NCI-H69 (cell line): ENCODE results near the gene GPR32.
"Not testable (repeated sequence)": the region's sequence is repeated elsewhere in the genome, so short reads cannot be mapped to it uniquely, and the experiment has no call there.

ENCODE experiments used
- DNase-seq: peaks from one replicate; lab custom pipeline; 2025; lab: John Stamatoyannopoulos, UW

The GPR32 gene, protein sequence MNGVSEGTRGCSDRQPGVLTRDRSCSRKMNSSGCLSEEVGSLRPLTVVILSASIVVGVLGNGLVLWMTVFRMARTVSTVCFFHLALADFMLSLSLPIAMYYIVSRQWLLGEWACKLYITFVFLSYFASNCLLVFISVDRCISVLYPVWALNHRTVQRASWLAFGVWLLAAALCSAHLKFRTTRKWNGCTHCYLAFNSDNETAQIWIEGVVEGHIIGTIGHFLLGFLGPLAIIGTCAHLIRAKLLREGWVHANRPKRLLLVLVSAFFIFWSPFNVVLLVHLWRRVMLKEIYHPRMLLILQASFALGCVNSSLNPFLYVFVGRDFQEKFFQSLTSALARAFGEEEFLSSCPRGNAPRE

DNA sequence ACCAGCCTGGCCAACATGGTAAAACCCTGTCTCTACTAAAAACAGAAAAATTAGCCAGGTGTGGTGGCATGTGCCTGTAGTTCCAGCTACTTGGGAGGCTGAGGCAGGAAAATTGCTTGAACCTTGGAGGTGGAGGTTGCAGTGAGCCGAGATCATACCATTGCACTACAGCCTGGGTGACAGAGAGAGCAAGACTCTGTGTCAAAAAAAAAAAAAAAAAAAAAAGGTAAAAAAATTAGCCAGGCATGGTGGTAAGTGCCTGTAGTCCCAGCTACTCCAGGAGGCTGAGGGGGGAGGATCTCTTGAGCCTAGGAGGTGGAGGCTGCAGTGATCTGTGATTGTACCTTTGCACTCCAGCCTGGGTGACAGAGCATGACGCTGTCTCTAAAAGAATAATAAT, at the start of gene GPR32:
Gene GPR32 (plus strand): TSS at position 301 of the 400 bp plus-strand sequence. CDS start 137 bp downstream, outside the sequence.
- not testable (repeated sequence) for DNase-seq

DNA sequence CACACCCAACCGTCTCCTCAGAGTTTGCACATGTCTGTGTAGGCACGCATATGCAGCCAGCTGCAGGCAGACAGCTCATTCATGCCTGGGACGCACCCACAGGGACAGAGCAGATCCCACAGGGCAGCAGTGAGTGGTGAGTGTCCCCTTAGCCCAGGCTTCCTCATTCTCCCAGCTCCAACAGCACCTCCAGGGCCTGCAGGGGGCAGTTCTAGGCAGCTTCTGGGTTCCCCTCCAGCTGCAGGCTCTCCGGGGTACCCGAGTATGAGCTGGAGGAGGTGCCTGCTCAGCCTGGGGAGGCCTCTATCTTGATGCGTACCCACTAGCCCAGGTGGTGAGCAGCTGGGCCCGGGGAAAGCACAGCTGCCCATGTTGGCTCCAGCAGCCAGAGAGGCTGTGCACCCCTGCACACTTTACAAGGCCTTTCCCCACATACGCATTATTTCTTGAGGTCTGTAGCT, 49.3 kb upstream of the GPR32 start:
- no peak for DNase-seq

DNA sequence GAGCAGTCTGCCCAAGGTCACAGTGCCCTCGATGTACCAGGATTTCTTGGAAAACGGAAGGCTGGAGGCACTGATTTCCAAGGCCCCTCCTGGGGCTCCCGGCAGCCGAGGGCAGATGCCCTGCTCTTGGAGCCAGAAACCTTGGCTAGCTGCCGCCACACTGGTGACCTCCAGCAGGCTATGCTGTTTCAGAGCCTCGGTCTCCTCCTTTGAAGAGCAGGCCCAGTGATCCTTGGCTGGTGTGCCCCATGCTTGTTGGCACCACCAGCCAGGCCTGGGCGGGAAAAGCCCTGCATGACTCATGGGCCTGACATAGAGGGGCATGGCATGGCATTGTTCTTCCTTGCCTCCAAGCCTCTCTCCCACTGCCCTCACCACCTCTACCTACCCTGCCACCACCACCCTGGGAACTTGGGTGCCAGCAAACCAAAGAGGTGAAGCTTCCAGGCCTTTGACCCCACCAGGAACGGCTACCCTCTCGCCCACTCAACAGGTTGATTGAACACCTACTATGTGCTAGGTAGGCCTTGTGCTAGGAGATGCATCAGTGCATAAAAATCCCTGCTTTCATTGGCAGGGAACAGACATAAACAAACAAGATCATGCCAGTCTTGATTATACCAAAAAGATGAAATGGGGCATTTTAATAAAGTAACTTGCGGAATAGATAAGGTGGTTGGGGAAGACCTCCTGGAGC, 48.7 kb upstream of the GPR32 start:
- no peak for DNase-seq

DNA sequence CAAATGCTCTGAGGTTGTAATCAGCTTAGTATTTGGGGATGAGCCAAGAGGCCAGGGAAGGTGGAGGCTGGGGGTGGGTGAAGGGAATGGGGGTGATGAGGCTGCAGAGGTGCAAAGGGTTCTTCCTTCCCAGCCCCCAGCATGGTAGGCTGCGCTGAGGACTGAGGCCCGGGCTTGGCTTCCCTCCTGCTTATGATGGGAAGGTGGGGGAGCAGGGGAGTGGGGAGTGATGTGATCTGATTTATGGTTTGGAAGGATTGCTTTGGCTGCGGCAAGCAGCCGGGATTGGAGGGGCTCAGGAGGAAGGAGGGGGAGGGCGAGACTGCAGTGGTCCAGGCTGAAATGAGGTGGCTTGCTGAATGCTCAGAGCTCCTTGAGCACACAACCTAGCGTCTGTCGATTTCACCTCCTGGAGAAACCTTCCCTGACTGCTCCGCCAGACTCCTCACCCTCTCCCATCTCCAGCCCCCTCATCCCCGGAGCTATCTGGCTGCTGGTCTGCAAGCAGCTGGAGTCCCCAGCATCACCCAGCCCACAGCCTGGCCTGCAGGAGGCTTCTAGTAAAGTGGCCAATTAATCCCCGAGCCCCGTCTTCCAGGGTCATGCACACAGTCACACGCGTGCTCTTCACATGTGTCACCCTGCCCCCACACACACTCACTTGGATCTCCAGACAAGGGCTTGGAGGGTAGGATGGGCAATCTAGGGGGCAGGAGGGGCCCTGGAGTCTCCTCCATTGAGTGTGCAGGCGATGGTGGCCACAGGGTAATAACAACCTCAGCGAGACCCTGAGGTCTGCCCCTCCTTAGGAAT, 47.9 kb upstream of the GPR32 start:
- DNase-seq, result no peak

DNA sequence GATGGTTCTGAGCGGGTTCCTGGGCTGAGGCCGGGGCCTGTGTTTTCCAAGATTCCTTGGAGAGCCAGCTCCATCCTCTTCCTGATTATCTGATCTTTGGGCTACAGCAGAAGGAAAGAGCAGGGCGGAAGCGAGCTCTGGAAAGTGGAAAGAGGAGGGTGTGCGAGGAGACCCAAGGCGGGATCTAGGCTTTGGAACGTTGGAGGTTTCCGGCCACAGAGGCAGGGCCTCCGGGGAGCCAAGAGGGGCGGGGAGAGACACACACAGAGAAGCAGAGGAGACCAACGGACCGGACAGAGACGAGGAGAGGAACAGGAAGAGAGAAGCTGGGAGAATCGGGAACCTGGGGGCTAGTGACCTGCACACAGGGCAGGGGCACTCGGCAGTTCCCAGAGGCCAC, 47.2 kb upstream of the GPR32 start, which contains the start of gene CLEC11A:
Gene CLEC11A (plus strand): TSS at position 296 of the 400 bp plus-strand sequence. CDS start 162 bp downstream, outside the sequence.
- DNase-seq, result no peak

DNA sequence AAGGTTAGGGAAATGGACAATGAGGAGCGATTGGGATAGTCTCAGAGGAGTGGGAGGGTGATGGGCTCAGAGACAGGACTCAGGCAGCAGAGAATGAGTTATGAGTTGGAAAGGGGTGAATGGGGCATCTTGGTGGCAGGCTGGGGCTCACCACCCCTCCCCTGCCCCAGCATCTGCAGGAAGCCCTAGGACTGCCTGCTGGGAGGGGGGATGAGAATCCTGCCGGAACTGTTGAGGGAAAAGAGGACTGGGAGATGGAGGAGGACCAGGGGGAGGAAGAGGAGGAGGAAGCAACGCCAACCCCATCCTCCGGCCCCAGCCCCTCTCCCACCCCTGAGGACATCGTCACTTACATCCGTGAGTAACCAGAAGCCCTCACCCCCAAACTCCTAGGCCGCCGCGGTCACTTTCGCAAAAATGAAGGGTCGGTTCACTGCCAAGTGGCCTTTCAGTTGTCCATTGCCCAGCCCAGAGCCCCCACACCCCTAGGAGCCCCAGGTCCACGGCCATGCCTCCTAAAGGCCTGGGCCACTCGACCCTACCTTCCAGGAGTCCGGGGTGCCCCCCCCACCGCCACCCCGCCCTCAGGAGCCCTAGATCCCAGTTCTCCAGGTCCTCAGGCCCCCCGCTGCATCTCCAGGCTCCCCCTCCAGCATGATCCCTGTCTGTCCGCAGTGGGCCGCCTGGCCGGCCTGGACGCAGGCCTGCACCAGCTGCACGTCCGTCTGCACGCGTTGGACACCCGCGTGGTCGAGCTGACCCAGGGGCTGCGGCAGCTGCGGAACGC, 46.3 kb upstream of the GPR32 start:
- DNase-seq, result no peak

DNA sequence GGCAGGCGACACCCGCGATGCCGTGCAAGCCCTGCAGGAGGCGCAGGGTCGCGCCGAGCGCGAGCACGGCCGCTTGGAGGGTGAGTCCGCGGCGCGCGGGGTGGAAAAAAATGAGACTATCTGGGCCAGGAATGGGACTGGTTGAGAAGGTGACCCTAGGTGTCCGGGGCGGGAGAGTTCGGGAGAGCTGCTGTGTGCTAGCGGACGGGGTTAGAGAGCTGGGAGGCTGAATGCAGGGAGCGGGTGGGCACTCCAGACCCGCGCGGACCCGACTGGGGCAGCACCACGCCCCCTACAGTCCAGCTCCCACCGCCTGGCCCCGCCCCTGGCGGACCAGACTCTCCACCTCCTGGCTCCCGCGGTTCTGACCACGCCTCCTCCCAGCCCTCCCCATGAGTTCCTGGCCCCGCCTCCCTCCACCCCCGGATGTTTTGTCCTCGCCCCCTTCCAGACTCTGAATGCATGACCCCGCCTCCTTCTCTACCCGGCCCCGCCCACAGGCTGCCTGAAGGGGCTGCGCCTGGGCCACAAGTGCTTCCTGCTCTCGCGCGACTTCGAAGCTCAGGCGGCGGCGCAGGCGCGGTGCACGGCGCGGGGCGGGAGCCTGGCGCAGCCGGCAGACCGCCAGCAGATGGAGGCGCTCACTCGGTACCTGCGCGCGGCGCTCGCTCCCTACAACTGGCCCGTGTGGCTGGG, 45.6 kb upstream of the GPR32 start:
- DNase-seq, result peak; percentile 95

DNA sequence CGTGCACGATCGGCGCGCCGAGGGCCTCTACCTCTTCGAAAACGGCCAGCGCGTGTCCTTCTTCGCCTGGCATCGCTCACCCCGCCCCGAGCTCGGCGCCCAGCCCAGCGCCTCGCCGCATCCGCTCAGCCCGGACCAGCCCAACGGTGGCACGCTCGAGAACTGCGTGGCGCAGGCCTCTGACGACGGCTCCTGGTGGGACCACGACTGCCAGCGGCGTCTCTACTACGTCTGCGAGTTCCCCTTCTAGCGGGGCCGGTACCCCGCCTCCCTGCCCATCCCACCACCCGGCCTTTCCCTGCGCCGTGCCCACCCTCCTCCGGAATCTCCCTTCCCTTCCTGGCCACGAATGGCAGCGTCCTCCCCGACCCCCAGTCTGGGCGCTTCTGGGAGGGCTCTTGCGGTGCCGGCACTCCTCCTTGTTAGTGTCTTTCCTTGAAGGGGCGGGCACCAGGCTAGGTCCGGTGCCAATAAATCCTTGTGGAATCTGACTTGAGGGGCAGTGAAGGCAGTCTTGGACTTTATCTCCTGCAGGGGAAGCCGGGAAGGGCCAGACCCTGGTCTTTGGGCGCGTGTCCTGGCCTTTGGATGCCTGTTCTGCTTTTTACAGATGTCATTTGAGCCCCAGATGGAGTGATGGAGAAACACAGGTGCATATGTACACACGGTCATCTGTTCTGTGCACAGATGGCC, 44.9 kb upstream of the GPR32 start:
- DNase-seq, result no peak

DNA sequence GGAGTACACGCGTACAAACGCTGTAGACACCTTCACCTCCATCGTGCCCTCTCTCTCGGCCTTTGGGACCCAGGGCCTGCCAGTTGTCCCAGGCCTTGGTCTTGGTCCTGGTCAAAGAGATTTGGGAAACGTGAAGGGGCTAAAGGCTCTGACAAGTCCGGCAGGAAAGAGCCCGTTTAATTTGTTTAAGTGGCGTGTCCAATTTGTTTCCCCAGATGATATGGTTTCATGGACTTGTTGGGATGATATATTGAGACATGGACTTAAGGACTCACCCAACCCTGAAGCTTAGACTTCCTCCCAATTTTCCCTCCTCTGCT, 44.4 kb upstream of the GPR32 start:
- DNase-seq, result no peak

DNA sequence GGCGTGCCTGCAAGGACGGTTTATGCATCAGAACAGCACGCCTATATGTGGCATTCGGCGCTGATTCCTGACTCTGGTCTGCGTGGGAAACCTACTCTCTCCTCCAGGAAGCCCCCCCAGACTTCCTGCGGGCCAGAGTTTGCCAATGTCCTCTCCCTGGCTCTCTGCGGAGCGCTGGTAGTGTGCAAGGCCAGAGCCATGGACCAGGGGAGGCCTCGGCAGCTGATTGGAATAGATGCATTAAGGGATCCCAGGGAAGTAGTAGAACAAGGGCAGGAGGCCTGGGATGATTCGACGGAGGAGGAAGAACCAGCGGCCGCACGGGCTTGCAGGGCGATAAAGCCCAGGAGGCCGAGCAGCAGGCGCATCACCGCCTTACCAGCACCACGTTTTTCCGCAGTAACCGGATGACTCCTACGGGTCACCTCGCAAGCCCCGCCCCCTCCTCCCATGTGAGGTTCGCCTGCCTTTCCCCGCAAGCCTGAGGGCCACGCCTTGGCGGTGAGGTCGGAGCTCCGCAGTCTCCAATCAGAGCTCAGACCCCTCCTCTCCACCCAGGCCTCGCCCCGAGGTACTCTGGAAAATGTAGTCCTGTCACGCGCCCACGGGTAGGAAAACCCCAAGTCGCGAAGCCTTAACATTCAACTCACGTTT, 42.1 kb upstream of the GPR32 start:
- peak; percentile 27 for DNase-seq

DNA sequence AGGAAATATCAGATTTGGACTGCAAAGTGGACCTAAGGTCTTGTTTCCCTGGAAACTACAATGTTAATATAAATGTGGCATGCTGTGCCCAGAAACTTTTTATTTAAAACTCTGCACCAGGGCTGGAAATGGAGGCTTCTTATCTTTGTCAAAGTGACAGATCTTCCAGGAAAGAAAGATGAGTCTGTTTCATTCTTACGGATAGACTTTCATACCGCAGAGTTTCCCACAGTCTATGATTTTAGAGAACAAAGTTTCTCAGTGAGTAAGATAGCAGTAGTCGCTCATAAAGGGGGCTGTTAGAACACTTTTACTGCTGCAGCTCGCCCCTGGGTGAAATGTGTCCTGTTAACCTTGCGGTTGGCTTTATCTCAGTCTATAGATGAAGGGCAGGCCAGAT, 40.4 kb upstream of the GPR32 start:
- DNase-seq, result no peak

DNA sequence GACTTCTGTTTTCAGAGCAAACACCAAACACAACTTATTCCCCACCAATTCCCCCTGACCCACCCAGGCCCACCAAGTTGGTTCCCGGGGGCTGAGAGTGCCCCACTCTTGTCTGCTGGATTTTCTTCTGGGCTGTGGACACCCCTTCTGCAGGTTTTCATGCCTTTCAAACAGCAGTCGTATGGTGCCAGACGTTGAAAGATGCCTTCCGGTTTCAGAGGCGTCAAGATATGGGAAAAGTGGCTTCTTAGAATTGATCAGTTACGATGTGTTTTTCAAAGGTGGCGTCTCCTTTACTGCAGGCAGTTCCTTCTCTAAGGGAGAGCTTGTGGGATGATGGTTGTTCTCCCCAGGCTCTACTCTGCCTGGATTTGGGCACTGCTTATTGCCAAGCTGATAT, 34.4 kb upstream of the GPR32 start:
- no peak for DNase-seq

DNA sequence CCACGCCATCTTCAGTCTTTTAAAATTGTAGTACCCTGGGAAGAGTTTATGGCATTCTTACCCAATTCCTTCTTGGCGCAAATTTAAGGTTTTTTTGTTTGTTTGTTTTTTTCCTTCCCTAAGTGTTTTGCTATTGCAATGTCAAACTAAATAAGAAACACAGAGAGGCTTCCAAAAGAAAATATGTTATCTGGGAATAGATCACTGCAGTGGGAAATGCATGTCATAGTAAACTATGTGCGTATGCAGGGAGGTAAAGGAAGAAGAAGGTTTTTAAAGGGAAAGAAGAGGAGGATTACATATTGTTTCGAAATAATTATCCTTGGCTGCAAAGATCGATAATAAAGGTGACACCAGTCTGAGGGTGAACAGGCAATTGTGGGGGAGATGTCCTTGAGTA, 33.9 kb upstream of the GPR32 start:
- no peak for DNase-seq

DNA sequence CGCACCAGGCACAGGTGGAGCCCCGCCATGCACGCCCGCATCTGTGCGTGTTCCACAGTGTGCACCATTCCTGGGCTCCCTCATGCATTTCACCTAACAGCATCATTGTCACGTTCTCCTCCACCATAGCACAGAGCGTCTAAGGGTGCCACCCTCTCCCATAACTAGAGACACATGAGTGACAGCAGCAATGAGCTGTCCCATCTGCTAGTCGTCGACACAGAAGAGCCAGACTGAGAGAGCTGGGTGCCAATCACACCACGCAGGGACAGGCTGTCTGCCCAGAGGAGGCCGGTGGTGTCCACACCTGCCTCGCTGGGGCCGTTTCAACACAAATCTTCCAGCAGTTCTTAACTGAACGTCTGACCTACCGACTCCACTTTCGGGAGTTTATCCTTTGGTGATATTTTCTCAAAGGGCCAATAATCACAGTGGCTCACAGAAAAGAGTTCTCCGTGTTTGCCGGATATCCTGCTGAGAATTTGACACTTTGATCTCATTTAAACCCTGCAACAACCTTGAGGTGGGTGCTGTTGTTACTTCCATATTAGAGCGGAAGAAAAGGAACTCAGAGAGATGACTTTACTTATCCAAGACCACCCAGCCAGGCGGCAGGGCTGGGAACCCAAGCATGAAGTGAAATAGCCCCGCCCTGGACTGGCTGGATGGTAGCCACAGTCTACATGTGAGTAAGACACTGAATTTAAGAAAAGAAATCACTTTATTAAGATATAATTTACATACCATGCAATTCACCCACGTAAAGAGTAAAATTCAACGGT, 30.9 kb upstream of the GPR32 start:
- no peak for DNase-seq

DNA sequence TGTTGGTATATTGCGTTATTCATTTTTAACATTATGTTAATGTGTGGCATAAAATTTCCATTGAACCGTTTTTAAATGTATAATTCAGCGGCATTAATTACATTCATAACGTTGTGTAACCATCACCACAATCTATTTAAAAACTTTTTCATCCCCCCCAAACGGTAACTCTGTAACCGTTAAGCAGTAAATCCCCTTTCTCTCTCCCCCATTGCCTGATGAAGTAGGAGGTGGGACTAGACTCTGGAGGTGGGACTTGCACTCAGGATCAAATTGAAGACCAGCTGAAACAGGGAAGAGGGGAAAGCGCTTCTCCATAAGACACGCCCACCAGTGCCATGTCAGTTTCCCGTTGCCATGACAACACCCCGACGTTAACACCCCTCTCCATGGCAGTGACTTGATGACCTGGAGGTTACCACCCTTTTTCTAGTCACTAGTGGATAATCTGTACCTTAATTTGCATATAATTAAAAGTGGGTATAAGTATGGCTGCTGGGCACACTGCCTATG, 30.3 kb upstream of the GPR32 start:
- DNase-seq, result no peak

DNA sequence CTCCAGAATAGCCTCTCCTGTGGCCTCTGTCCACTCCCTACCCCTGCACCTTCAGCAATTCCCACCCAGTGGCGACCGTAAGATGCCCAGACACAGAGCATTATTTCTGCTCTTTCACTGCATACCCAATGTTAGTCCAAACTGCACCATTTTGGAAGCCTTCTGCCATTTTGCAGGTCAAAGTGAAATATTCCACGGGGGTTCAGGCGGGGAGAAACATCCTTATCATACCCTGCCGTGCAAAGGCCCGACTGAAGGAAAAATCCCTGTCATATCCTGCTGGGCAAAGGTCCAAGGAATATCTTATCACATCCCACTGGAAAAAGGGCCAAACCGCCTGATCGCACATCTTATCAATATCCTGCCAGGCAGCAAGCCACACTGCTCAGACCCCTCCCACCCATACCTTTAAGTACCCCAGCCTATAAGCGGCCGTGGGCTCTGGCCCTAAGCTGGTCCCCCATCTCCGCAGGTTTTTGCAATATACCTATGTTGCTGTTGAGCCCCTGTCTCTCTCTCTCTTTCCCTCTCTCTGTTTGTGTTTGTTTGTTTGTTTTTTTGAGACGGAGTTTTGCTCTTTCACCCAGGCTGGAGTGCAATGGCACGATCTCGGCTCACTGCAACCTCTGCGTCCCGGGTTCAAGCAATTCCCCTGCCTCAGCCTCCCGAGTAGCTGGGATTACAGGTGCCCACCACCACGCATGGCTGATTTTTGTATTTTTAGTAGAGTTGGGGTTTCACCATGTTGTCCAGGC, 28.9 kb upstream of the GPR32 start:
- DNase-seq, result no peak

DNA sequence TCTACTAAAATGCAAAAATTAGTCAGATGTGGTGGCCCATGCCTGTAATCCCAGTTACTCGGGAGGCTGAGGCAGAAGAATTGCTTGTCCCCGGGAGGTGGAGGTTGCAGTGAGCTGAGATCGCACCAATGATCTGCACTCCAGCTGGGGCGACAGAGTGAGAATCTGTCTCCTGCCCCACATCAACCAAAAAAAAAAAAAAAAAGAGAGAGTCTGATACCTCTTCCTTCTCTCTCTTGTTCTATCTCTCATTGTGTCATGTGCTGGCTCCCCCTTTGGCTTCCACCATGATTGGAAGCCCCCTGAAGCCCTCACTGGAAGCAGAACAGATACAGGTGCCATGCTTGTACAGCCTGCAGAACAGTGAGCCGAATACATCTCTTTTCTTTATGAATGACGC, 26.7 kb upstream of the GPR32 start:
- no peak for DNase-seq

DNA sequence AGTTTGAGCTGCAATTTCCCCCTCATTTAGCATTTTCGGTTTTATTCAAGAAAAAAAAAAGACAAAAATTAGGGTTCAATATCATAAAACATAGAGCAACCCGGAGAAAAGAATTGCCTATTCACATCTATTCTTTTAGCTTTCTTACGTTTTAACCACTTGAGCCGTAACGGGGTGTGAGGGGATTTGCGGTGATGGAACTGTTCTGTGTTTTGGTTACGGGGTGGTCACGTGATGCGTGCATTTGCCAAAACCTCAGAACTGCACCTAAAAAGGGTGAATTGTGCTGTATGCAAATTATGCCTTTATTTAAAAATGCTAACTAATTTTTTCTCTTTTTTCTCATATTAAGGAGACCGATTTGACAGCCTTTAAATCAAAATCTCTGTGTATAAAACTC, 25.0 kb upstream of the GPR32 start:
- no peak for DNase-seq
